ENCODE results near the gene TADA3. TPM values are rescaled to one million over a fixed set of nuclear protein-coding genes. Genes with fewer than 3 reads are reported as not detected.

The TADA3 gene
- total and polyA plus RNA-seq, 2 donors from 2014 or later (not counting 2 experiments from before 2014, with no cell fraction given) = 56.0 to 63.8 TPM

Other genes starting within 250 kb of the TADA3 start
- not detected in 2 replicates for gene LHFPL4, start 238.7 kb downstream of the TADA3 start, total RNA-seq
- not detected in 2 replicates for gene LHFPL4, start 238.7 kb downstream of the TADA3 start, polyA plus RNA-seq
- 24.5 and 26.3 TPM in 2 replicates for gene MTMR14, start 143.0 kb downstream of the TADA3 start, total RNA-seq
- gene MTMR14, start 143.0 kb downstream of the TADA3 start, polyA plus RNA-seq = 22.4 and 24.5 TPM in 2 replicates
- gene CPNE9, start 88.6 kb downstream of the TADA3 start, total RNA-seq = not detected in 2 replicates
- not detected in 2 replicates for gene CPNE9, start 88.6 kb downstream of the TADA3 start, polyA plus RNA-seq
- 14.0 and 15.3 TPM in 2 replicates for gene BRPF1, start 60.7 kb downstream of the TADA3 start, total RNA-seq
- 7.4 TPM in 2 replicates for gene BRPF1, start 60.7 kb downstream of the TADA3 start, polyA plus RNA-seq
- 22.4 and 23.1 TPM in 2 replicates for gene OGG1, start 42.5 kb downstream of the TADA3 start, total RNA-seq
- 22.4 and 25.2 TPM in 2 replicates for gene OGG1, start 42.5 kb downstream of the TADA3 start, polyA plus RNA-seq
- 6.6 and 9.3 TPM in 2 replicates for gene CAMK1, start 22.5 kb downstream of the TADA3 start, total RNA-seq
- gene CAMK1, start 22.5 kb downstream of the TADA3 start, polyA plus RNA-seq = 8.7 and 10.7 TPM in 2 replicates
- gene ARPC4, start 609 bp upstream of the TADA3 start, total RNA-seq = 140 and 146 TPM in 2 replicates
- gene ARPC4, start 609 bp upstream of the TADA3 start, polyA plus RNA-seq = 165 and 174 TPM in 2 replicates
- 3.0 and 5.5 TPM in 2 replicates for gene TTLL3, start 17.8 kb upstream of the TADA3 start, total RNA-seq
- gene TTLL3, start 17.8 kb upstream of the TADA3 start, polyA plus RNA-seq = 2.0 and 4.7 TPM in 2 replicates
- 56.4 and 62.2 TPM in 2 replicates for gene RPUSD3, start 51.5 kb upstream of the TADA3 start, total RNA-seq
- 78.4 and 85.1 TPM in 2 replicates for gene RPUSD3, start 51.5 kb upstream of the TADA3 start, polyA plus RNA-seq
- 0.14 TPM in 1 of 2 replicates, not detected in the other for gene CIDEC, start 87.8 kb upstream of the TADA3 start, total RNA-seq
- 0.07 and 0.08 TPM in 2 replicates for gene CIDEC, start 87.8 kb upstream of the TADA3 start, polyA plus RNA-seq
- gene JAGN1, start 98.1 kb upstream of the TADA3 start, total RNA-seq = 27.8 and 34.2 TPM in 2 replicates
- 48.2 and 56.5 TPM in 2 replicates for gene JAGN1, start 98.1 kb upstream of the TADA3 start, polyA plus RNA-seq
- gene IL17RE, start 110.4 kb upstream of the TADA3 start, total RNA-seq = 11.4 and 12.8 TPM in 2 replicates
- 8.1 and 9.9 TPM in 2 replicates for gene IL17RE, start 110.4 kb upstream of the TADA3 start, polyA plus RNA-seq
- 22.4 and 25.9 TPM in 2 replicates for gene IL17RC, start 124.6 kb upstream of the TADA3 start, total RNA-seq
- gene IL17RC, start 124.6 kb upstream of the TADA3 start, polyA plus RNA-seq = 19.5 and 21.8 TPM in 2 replicates
- gene CRELD1, start 141.4 kb upstream of the TADA3 start, total RNA-seq = 7.9 and 11.3 TPM in 2 replicates
- gene CRELD1, start 141.4 kb upstream of the TADA3 start, polyA plus RNA-seq = 8.5 and 12.5 TPM in 2 replicates
- 1.5 and 1.9 TPM in 2 replicates for gene PRRT3, start 159.9 kb upstream of the TADA3 start, total RNA-seq
- gene PRRT3, start 159.9 kb upstream of the TADA3 start, polyA plus RNA-seq = 1.3 and 1.4 TPM in 2 replicates
- gene EMC3, start 194.4 kb upstream of the TADA3 start, total RNA-seq = 43.4 and 56.1 TPM in 2 replicates
- gene EMC3, start 194.4 kb upstream of the TADA3 start, polyA plus RNA-seq = 62.2 and 64.3 TPM in 2 replicates
- gene FANCD2, start 234.0 kb upstream of the TADA3 start, total RNA-seq = 31.8 and 45.0 TPM in 2 replicates
- 13.0 and 24.3 TPM in 2 replicates for gene FANCD2, start 234.0 kb upstream of the TADA3 start, polyA plus RNA-seq